ENCODE measurements around the gene MRPS14.

MRPS14 gene

GRCh38 chr1:175019524-175019923 lies 3.7 kb downstream of the MRPS14 start:
- DNase-seq = no peak

- DNase-seq = no peak
Measured at GRCh38 chr1:175015243-175015642, 8.0 kb downstream of the MRPS14 start.

- DNase-seq = no peak
Measured at GRCh38 chr1:175013445-175013844, 9.8 kb downstream of the MRPS14 start.

GRCh38 chr1:175009532-175009931 lies 13.7 kb downstream of the MRPS14 start:
- no peak for DNase-seq

- DNase-seq = no peak
Measured at GRCh38 chr1:175005085-175005783, 18.0 kb downstream of the MRPS14 start.

- no peak for DNase-seq
Measured at GRCh38 chr1:175003521-175003920, 19.7 kb downstream of the MRPS14 start.

- no peak for DNase-seq
Measured at GRCh38 chr1:175002910-175003517, 20.2 kb downstream of the MRPS14 start.

- DNase-seq = peak; percentile 24
Measured at GRCh38 chr1:175000697-175001187, 22.5 kb downstream of the MRPS14 start.

- peak; percentile 30 for DNase-seq
Measured at GRCh38 chr1:174999936-175000696, 23.1 kb downstream of the MRPS14 start, which contains the start of gene CACYBP. Gene CACYBP (plus strand): TSS chr1:174999947. CDS start chr1:175000181, 234 bp downstream.

- peak; percentile 99 for DNase-seq
Measured at GRCh38 chr1:174999216-174999935, 23.8 kb downstream of the MRPS14 start.

- peak; percentile 66 for DNase-seq
Measured at GRCh38 chr1:174998569-174999215, 24.5 kb downstream of the MRPS14 start.

- no peak for DNase-seq
Measured at GRCh38 chr1:174997041-174997440, 26.2 kb downstream of the MRPS14 start.

GRCh38 chr1:174996476-174996875 lies 26.7 kb downstream of the MRPS14 start:
- DNase-seq = no peak

GRCh38 chr1:174995916-174996315 lies 27.3 kb downstream of the MRPS14 start:
- DNase-seq = no peak

GRCh38 chr1:174995121-174995520 lies 28.1 kb downstream of the MRPS14 start:
- no peak for DNase-seq

- DNase-seq = no peak
Measured at GRCh38 chr1:174991473-174991872, 31.8 kb downstream of the MRPS14 start.

GRCh38 chr1:174990382-174990999 lies 32.7 kb downstream of the MRPS14 start:
- DNase-seq = peak; percentile 49

- no peak for DNase-seq
Measured at GRCh38 chr1:174989536-174990220, 33.5 kb downstream of the MRPS14 start.

- no peak for DNase-seq
Measured at GRCh38 chr1:174988986-174989385, 34.2 kb downstream of the MRPS14 start.

- no peak for DNase-seq
Measured at GRCh38 chr1:174988539-174988938, 34.7 kb downstream of the MRPS14 start.

- no peak for DNase-seq
Measured at GRCh38 chr1:174984952-174985351, 38.3 kb downstream of the MRPS14 start.

All from inflammatory macrophage treated with lipopolysaccharide for 4 hours (primary cell).